Limb (tissue), 2 donors: ENCODE data around the gene SRI.
"Not testable (repeated sequence)": the region's sequence is repeated elsewhere in the genome, so short reads cannot be mapped to it uniquely, and the experiment has no call there.

ENCODE experiments used
- DNase-seq, 2 donors: peaks; one replicate each; pipeline ENCODE4 v3.0.0-alpha.2; 2016; ENCODE audit errors: extremely low spot score in 2 of 2

Gene SRI, protein sequence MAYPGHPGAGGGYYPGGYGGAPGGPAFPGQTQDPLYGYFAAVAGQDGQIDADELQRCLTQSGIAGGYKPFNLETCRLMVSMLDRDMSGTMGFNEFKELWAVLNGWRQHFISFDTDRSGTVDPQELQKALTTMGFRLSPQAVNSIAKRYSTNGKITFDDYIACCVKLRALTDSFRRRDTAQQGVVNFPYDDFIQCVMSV

DNA sequence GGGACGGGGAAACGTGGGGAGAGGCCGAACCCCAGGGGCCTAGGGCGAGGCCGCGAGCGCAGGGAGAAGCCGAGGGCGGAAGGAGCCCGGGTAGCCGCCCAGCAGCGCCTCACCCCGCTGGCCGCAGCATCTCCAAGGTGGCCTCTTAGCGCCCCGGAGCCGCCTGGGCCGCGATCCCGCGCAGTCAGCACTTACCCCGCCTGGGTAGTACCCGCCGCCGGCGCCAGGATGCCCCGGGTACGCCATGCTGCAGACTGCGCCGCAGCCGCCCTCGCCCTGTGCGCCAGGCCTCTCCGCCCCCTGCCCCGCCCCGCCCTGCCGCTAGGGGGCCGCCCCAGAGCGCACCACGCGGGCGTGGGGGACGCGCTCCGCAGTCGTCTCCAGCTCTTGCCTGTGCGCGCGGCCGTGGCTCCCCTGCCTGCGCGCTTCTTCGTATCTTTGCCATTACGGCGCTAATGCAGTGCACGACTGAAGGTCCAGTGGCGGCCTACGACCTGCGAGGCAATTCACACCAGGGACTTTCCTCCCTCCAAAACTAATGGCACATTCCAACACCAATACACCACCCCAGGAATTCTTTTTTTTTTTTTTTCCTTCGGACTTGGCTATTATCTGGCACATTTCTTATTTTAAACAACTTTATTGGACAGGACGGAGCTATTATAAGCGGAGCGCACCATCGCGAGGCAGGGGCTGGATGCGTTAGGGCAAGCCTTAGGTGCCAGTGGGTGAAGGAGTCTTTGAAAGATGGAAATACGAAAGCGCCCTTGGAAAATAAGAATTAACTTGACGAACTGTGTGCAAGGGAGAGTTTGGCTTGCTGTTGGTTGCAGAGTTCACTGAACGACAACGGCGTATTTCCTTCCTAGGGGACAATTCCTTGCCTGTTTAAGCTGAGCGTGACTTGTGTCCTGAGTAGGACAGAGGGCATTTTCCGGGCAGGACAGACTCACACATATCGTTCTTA, at the start of gene SRI:
Gene SRI, minus strand, starts transcription at position 258 of the 967 bp plus-strand sequence. Its CDS starts 12 bp downstream, at position 246.
- DNase-seq, result peak; percentile 79 to 93

DNA sequence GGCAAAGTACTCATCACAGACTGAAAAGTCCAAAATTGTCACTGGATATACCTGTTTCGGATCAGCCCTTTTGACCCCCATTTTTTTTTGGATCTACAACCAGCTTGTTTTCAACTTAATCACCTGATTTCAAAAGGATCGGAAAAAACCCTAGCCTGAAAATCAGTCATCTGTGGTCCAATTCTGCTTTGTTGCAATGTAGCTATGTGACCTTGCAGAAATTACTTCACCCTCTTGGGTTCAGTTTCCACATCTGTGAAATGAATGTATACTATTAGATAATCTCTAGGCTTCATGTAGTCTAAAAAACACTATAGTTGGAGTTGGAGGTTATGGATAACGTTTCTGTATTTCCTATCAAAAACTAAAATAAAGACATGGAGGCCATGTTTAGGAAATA, 49.7 kb upstream of the SRI start:
- no peak for DNase-seq

DNA sequence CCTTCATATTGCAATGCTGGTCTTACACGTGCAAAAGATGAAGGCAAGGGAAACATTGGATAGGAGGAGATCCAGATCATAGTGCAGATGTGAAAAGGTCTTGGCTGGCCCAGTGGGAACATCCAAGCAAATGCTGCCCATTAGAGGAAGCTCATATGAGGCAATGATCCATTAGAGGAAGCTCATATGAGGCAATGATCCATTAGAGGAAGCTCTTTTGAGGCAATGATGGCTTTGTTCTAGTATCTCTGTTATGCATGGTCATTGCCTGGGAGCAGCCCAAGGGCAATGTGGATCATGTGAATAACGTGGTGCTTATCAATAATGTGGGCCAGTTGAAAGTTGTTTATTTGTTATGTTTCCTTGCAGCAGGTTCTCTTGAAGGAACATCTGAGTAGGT, 49.0 kb upstream of the SRI start:
- no peak for DNase-seq

DNA sequence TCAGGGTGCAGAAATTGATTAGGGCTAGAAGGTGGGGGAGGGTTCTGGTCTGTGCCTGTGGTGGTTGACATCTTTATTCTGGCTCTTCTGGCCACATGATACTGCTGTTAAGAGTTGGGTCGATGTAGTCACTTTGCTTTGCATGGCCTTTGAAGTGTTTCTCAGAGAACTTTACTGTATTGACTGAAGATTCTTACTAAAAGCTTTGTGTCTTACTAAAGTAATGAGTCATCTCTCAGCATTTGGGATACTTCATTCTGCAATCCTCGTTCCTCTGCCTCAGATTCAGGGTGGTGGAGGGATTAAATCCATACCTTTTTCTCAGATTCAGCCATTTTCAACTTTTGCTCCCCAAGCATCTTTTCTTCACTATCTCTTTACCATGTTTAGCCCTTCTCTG, 48.2 kb upstream of the SRI start:
- no peak for DNase-seq

DNA sequence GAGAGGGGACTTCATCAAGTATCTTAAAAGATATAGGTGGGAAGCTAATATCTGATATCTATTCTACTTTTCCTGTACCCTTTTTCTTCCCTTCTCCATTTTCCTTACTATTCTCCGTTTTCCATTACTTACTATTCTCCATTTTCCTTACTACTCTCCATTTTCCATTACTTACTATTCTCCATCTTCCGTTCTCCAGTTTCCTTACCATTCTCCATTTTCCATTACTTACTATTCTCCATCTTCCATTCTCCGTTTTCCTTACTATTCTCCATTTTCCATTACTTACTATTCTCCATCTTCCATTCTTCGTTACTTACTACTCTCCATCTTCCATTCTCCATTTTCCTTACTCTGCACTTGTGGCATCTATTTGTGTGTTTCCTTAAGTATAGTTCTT, 47.6 kb upstream of the SRI start:
- DNase-seq, result no peak

DNA sequence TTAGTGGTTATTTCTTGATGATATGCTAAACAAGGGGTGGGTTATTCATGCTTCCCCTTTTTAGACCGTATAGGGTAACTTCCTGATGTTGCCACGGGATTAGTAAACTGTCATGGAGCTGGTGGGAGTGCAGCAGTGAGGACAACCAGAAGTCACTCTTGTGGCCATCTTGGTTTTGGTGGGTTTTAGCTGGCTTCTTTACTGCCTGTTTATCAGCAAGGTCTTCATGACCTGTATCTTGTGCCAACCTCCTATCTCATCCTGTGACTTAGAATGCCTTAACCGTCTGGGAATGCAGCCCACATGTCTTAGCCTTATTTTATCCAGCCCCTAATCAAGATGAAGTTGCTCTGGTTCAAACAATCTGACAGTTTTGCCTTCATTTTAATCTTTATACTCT, 45.1 kb upstream of the SRI start:
- DNase-seq, result not testable (repeated sequence)

DNA sequence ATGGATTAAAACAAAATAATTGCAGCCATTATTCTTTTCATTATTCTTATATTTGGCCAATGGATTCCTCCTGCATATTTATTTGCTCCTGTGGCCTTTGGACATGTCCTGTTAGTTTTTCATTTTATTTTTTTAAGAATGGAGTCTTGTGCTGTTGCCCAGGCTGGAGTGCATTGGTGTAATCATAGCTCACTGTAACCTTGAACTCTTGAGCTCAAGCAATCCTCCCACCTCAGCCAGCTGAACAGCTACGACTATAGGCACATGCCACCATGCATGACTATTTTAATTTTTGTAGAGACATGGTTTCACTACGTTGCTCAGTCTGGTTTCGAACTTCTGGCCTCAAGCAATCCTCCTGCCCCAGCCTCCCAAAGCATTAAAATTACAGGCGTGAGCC, 42.7 kb upstream of the SRI start:
- no peak for DNase-seq

DNA sequence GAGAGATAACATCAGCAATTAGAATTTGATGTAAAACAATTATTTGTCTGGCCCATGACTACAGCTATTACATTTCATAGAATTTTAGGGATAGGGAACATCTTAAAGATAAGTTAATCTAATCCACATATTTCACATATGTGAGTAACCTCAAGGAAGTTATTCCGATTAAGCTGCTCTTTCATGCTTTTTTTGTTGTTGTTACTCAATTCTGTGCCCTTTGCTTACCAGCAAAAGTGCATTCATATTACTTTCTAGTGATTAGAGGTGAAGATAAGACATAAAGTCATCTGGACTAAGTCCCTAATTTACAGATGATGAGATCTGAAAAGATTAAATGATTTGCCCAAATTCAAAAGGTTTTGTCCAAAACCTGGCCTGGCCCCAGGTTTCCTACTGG, 40.9 kb upstream of the SRI start:
- no peak for DNase-seq

DNA sequence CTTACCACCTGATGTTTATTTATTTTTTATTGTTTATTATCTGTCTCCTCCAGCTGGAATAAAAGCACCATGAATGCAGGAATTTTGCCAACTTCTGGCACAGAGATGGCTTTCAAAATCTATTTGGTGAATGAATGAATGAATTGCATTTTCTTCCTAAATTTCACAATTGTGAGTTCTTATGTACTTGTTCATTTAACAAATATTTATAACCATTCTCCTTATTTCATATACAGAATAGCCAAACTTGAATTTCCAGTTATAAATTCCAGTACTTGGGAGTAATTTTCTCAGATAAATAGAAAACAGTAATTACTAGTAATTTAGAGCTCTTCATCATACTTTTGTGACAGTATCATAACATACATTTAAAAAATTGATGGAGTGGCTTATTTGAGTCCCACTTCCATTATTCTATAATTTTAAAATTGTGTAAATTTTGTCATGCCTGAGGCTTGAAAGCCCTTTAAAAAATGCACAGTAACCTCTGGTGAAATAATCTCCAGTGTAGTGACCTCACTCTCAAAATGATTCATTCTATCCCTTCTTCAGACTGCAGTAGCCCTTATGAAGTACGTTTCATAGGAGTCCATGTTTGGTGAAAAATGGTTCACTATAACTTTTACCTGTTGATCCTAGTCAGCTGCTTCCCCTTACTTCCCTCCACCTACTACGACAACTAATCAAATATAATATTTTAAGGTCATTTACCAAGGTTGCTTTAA, 40.0 kb upstream of the SRI start:
- no peak for DNase-seq

DNA sequence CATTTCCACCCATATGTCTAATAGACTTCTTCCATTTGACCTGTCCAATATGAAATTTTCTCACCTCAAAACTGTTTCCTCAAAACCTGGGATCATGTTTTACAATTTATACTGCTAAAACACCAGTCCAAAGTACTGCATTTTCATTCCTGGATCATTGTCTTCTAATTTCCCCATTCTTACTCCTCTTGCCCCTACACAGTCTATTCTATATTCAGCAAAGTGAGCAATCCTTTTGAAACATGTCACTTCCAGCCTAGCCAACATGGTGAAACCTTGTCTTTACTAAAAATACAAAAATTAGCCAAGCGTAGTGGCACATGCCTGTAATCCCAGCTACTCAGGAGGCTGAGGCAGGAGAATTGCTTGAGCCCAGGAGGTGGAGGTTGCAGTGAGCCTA, 38.5 kb upstream of the SRI start:
- DNase-seq, result not testable (repeated sequence)

DNA sequence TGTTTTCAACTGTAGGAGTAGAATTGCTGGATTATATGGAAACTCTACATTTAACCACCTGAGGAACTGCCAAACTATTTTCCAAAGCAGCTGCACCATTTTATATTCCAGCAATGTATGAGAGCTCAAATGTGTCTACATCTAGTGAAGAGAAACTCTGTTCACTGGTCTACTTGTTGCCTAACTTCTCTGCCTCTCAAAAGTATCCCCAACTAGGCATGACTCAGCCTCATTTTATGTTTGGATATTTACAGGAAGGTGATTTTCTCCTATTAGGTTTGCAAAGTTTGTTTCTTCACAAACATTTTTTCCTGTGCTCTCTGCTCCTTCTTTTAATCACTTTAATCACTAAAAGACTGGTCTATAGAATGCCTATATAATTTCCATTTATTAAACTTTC, 37.1 kb upstream of the SRI start:
- DNase-seq, result no peak

DNA sequence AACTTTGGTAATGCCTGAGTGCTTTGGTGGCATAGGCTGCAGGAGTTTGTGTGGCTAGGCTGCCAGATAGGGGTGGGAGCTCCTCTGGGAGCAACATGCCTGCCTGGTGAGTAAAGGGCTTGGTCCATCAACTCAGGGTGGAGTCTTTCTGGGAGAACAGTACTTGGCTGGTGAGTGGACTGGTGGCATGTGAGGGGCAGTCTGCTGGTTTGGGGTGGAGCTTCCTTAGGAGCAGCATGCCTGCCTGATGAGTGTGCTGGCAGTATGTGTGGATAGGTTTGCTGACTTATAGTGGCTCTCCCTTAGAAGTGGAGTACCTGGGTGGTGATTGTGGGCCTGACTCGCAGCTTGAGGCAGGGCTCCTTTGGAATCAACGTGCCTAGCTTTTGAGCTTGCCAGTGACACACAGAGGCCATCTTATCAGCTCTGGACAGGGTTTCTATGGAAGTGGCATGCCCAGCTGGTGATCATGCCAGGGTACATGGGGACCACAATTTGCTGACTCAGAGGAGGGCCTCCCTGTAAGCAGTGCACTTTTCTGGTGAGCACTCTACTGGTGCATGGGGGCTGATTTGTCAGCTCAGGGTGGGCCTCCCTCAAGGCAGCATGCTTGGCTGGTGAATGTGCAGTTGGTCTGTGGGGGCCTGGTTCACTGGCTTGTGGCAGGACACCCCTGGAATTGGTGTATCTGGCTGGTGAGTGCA, 35.0 kb upstream of the SRI start:
- no peak for DNase-seq

DNA sequence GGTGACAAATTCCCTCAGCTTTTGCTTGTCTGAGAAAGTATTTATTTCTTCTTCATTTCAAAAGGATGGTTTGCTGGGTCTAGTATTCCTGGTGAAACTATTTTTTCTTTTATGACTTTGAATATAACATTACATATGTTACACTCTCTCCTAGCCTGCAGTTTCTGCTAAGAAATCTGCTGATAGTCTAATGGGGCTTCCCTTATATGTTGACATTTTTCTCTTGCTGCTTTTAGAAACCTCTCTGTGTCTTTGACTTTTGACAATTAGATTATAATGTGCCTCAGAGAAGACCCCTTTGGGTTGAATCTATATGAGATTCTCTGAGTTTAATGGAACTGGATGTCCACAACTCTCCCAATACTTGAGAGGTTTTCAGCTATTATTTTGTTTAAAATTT, 33.8 kb upstream of the SRI start:
- DNase-seq, result no peak

DNA sequence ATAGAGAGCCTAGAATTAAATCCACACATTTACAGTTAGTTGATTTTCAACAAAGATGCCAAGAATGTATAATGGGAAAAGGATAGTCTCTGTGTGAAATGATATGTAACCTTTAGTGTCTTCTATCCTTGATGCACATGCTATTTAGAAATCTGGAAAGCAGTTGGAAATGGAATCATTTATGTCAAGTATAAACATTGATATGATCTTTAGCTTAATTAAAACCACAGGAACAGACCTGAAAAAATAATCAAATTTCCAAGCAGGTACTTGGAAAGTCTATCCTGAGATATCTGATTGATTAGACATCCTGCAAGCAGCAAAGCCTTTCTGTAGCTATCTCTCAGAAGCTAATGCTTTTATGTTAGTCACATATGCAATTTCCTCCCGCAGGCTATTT, 24.4 kb upstream of the SRI start:
- no peak for DNase-seq

DNA sequence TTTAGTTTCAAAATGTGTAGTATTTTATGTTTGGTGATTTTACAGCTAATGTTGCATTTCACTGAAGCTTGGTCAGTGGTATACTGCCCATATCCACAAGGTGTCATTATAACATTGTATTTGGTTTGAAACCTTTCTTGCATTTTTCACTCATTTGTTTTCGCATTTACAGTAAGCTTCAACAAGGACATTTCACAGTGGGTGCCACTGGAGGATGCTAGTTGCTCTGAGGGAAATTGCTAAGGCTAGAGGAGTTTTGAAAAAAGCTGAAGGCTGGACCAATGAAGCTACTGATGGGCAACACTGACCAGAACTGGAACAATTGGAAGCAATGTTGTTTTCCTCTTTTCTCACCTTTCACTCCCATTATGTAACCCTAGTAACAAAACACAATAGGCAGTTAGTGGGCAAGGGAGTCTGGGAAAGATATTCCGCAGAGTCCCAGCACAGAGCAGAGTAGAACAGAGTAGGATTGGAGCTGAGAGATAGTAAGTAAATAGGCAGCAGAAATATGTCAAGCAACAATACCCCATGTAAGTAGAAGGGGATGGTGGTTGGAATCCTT, 23.6 kb upstream of the SRI start:
- peak; percentile 42 to 75 for DNase-seq

DNA sequence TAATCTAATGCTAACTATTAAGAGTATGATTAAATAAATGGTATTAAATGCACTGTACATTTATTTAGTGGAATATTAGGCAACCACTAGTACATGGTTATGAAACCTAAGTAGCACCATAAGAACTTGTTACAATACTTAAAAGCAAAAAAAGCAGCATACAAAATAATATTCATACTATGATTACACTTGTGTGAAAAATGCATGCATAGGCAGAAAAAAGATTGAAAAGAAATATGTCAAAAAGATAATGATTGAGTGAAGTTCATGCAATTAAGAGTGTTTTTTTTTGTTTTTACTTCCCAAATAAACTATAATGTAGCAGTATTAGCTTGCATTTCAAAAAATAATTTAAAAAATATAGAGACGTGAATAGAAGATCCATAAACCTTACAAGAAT, 20.0 kb upstream of the SRI start:
- DNase-seq, result no peak

DNA sequence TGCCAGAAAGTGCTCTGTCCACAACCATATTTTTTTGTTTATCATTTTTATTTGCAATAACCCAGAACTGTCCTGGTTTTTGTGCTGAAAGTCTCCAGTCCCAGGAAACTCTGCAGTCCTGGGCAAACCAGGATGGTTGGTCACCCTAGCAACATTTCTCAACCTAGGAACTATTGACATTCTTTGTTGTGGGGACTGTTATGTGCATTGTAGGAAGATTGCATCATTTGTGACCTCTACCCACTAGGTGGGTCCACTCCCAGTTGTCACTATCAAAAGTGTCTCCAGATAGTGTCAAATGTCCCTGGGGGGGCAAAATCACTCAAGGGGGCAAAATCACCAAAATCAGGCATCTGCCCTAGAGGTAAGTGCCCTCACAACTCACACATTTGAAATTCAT, 14.0 kb upstream of the SRI start:
- no peak for DNase-seq

DNA sequence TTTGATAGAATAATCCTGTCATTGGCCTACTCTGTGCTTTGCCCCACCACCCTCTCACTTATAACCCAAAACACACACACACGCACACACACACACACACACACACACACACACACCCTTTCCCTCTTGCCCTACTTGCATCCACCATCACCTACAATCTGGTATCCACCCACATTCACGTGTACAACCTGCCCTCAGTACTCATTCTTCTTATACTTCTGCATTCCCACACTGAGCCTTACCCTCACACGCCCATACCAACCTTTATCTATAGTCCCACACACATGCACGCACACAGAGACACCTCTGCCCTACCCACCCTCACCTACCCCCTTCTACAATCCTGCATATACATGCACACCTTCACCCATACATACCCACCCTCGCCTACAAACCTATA, 10.8 kb upstream of the SRI start:
- DNase-seq, result no peak

DNA sequence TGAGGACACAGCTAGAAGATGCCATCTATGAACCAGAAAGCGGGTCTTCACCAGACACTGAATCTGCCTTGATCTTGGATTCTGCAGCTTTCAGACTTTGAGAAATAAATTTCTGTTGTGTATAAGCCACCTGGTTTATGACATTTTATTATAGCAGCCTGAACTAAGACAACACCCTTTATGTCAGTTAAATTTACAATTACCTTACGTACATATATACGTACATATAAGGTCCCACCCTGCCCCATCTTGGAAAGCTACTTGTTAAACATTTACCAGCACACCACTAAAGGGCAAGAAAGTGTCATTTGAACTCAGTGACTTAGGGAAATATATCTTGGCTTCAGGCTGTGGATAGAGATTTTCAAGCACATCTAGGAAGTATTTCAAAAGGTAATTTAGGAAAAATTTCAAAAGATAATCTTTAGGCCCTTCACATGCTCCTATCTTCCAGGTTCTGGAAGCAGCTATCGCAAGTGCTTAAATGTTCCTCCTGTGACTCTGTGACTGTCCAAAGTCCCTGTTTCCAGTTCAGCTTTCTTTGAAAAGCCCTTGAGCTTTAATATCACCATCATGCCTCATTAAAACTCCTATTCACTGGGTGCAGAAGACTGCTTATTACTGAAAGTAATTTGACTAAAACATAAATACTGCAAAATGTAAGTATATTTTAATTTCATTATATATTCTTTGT, 9.6 kb upstream of the SRI start:
- no peak for DNase-seq

DNA sequence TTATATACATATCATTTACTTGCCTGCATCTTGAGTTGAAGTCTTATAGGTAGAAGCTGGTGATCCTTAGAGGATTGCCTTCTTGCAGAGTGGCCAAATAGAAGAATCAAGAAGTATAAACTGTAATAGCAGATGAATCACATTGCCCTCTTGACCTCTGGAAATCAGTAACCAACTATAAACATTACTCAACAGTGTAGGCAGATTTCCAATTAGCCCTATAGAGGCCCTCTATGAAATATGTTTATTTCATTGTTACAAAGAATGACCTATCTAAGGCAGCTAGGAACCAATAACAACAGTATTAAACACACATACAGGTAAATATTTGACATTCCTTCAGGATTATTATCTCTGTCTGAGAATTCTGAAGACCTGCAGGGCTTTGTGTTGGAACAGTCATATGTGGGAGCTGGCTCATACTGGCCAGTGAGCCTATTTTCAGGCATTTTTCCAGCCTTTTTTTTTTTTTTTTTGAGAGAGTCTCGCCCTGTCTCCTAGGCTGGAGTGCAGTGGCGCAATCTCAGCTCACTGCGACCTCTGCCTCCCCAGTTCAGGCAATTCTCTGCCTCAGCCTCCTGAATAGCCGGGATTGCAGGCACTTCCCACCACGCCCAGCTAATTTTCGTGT, 7.2 kb upstream of the SRI start:
- no peak for DNase-seq
